ENCODE measurements around the gene TMPRSS11D.

TMPRSS11D gene

GRCh38 chr4:67885762-67886161, 2.0 kb upstream of the TMPRSS11D start:
- Histone ChIP-seq H3K36me3 (ENCODE audit: control insufficient read depth in 1 of 2, insufficient read depth in 2 of 2, low read length in 2 of 2) (no peaks in the 10 kb centered on the region), H3K9me3 (ENCODE audit: control insufficient read depth in 1 of 2, low read length in 2 of 2) (no peaks in the 10 kb centered on the region), H3K4me1 (ENCODE audit: control insufficient read depth in 1 of 2, insufficient read depth in 2 of 2, low read length in 2 of 2) (no peaks in the 10 kb centered on the region), H3K27ac (ENCODE audit: low read length) (no peak overlapping the region), H3K4me3 (ENCODE audit: low read depth in 1 of 2, low read length in 2 of 2) (no peak overlapping the region), H3K27me3 (ENCODE audit: low read depth, low read length) (no peaks in the 10 kb centered on the region)

GRCh38 chr4:67884701-67885100, 899 bp upstream of the TMPRSS11D start:
- Histone ChIP-seq H3K27me3 (ENCODE audit: low read depth, low read length) (no peaks in the 10 kb centered on the region), H3K27ac (ENCODE audit: low read length) (no peak overlapping the region), H3K4me3 (ENCODE audit: low read depth in 1 of 2, low read length in 2 of 2) (no peak overlapping the region), H3K36me3 (ENCODE audit: control insufficient read depth in 1 of 2, insufficient read depth in 2 of 2, low read length in 2 of 2) (no peaks in the 10 kb centered on the region), H3K9me3 (ENCODE audit: control insufficient read depth in 1 of 2, low read length in 2 of 2) (no peaks in the 10 kb centered on the region), H3K4me1 (ENCODE audit: control insufficient read depth in 1 of 2, insufficient read depth in 2 of 2, low read length in 2 of 2) (no peaks in the 10 kb centered on the region)

- H3K4me3 ChIP-seq (ENCODE audit: low read depth in 1 of 2, low read length in 2 of 2), result no peak overlapping the region
- H3K36me3 ChIP-seq (ENCODE audit: control insufficient read depth in 1 of 2, insufficient read depth in 2 of 2, low read length in 2 of 2), result no peaks in the 10 kb centered on the region
- H3K4me1 ChIP-seq (ENCODE audit: control insufficient read depth in 1 of 2, insufficient read depth in 2 of 2, low read length in 2 of 2), result no peaks in the 10 kb centered on the region
- H3K27ac ChIP-seq (ENCODE audit: low read length), result no peak overlapping the region
- H3K27me3 ChIP-seq (ENCODE audit: low read depth, low read length), result no peaks in the 10 kb centered on the region
- no peaks in the 10 kb centered on the region for H3K9me3 ChIP-seq (ENCODE audit: control insufficient read depth in 1 of 2, low read length in 2 of 2)
These were observed 344 bp downstream of the TMPRSS11D start for GRCh38 chr4:67883458-67883857.

DNA sequence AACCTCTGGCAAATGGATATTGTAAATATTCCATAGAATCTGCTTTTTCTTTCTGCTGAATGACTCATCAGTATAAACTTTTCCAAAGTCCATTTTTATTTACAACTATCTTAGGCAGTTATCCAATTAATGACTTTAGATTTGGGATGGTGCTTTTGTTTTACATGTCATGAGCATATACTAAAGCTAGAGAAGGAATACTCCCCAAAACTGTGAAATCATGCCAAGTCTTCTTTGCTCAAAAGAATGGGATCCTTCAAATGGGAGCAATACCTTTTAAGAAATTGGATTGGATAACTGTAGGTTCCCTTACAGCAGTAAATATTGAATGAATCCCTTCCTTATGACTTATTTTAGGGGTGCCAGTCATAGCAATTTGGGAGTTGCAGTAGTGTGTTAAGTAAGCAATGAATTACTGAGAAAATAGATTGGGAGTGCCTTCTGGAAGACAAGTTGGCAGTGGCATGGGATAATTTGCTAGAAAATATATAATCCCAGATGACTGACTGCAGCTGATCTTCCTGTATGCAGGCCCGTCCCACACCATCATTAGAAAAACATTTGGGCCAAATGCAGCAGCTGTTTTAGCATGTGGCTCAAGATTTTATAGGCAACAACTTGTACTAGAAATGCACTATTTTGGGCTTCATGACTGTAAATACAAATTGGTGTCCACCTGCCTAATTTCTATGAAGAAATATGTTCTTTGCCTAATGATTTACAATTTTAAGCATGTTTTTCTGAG, 2.8 kb downstream of the TMPRSS11D start:
- H3K9me3 ChIP-seq (ENCODE audit: control insufficient read depth in 1 of 2, low read length in 2 of 2), result no peaks in the 10 kb centered on the region
- H3K4me3 ChIP-seq (ENCODE audit: low read depth in 1 of 2, low read length in 2 of 2), result no peak overlapping the region
- no peaks in the 10 kb centered on the region for H3K36me3 ChIP-seq (ENCODE audit: control insufficient read depth in 1 of 2, insufficient read depth in 2 of 2, low read length in 2 of 2)
- H3K27me3 ChIP-seq (ENCODE audit: low read depth, low read length), result no peaks in the 10 kb centered on the region
- H3K4me1 ChIP-seq (ENCODE audit: control insufficient read depth in 1 of 2, insufficient read depth in 2 of 2, low read length in 2 of 2), result no peaks in the 10 kb centered on the region
- H3K27ac ChIP-seq (ENCODE audit: low read length), result no peak overlapping the region

GRCh38 chr4:67879486-67879885, 4.3 kb downstream of the TMPRSS11D start:
- H3K36me3 ChIP-seq (ENCODE audit: control insufficient read depth in 1 of 2, insufficient read depth in 2 of 2, low read length in 2 of 2), result no peaks in the 10 kb centered on the region
- H3K9me3 ChIP-seq (ENCODE audit: control insufficient read depth in 1 of 2, low read length in 2 of 2), result no peaks in the 10 kb centered on the region
- no peaks in the 10 kb centered on the region for H3K4me1 ChIP-seq (ENCODE audit: control insufficient read depth in 1 of 2, insufficient read depth in 2 of 2, low read length in 2 of 2)
- no peak overlapping the region for H3K4me3 ChIP-seq (ENCODE audit: low read depth in 1 of 2, low read length in 2 of 2)
- H3K27me3 ChIP-seq (ENCODE audit: low read depth, low read length), result no peaks in the 10 kb centered on the region
- H3K27ac ChIP-seq (ENCODE audit: low read length), result no peak overlapping the region

- Histone ChIP-seq H3K9me3 (ENCODE audit: control insufficient read depth in 1 of 2, low read length in 2 of 2) (no peaks in the 10 kb centered on the region), H3K36me3 (ENCODE audit: control insufficient read depth in 1 of 2, insufficient read depth in 2 of 2, low read length in 2 of 2) (no peaks in the 10 kb centered on the region), H3K27me3 (ENCODE audit: low read depth, low read length) (no peaks in the 10 kb centered on the region), H3K27ac (ENCODE audit: low read length) (no peak overlapping the region), H3K4me3 (ENCODE audit: low read depth in 1 of 2, low read length in 2 of 2) (no peak overlapping the region), H3K4me1 (ENCODE audit: control insufficient read depth in 1 of 2, insufficient read depth in 2 of 2, low read length in 2 of 2) (no peaks in the 10 kb centered on the region)
These were observed 6.7 kb downstream of the TMPRSS11D start for GRCh38 chr4:67877086-67877485.

GRCh38 chr4:67874986-67875385, 8.8 kb downstream of the TMPRSS11D start:
- Histone ChIP-seq H3K27ac (ENCODE audit: low read length) (no peak overlapping the region), H3K4me1 (ENCODE audit: control insufficient read depth in 1 of 2, insufficient read depth in 2 of 2, low read length in 2 of 2) (no peaks in the 10 kb centered on the region), H3K36me3 (ENCODE audit: control insufficient read depth in 1 of 2, insufficient read depth in 2 of 2, low read length in 2 of 2) (no peaks in the 10 kb centered on the region), H3K27me3 (ENCODE audit: low read depth, low read length) (no peaks in the 10 kb centered on the region), H3K9me3 (ENCODE audit: control insufficient read depth in 1 of 2, low read length in 2 of 2) (no peaks in the 10 kb centered on the region), H3K4me3 (ENCODE audit: low read depth in 1 of 2, low read length in 2 of 2) (no peak overlapping the region)

- Histone ChIP-seq H3K4me1 (ENCODE audit: control insufficient read depth in 1 of 2, insufficient read depth in 2 of 2, low read length in 2 of 2) (no peaks in the 10 kb centered on the region), H3K36me3 (ENCODE audit: control insufficient read depth in 1 of 2, insufficient read depth in 2 of 2, low read length in 2 of 2) (no peaks in the 10 kb centered on the region), H3K27ac (ENCODE audit: low read length) (no peak overlapping the region), H3K9me3 (ENCODE audit: control insufficient read depth in 1 of 2, low read length in 2 of 2) (no peaks in the 10 kb centered on the region), H3K27me3 (ENCODE audit: low read depth, low read length) (no peaks in the 10 kb centered on the region), H3K4me3 (ENCODE audit: low read depth in 1 of 2, low read length in 2 of 2) (no peak overlapping the region)
These were observed 10.7 kb downstream of the TMPRSS11D start for GRCh38 chr4:67873116-67873515.

DNA sequence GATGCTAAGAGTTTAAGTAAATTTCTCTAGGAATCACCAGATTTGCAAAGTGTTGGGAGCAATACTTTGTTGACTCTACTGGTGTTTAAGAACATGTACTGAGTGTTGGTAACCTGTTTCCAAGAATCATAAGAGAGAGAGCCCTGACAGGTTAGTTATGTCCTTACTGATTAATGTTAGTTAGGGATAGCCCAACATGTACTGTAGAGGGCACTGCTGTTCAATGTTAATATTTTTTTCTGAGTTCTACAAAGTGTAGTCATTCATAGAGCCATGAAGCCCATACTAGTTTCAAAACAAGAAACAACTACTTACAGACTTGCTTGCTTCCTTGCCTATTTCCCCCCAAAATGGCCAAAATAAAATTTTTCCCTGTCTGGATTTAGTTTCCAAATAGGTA, 11.9 kb downstream of the TMPRSS11D start:
- H3K9me3 ChIP-seq (ENCODE audit: control insufficient read depth in 1 of 2, low read length in 2 of 2), result no peaks in the 10 kb centered on the region
- no peak overlapping the region for H3K27ac ChIP-seq (ENCODE audit: low read length)
- H3K4me3 ChIP-seq (ENCODE audit: low read depth in 1 of 2, low read length in 2 of 2), result no peak overlapping the region
- H3K27me3 ChIP-seq (ENCODE audit: low read depth, low read length), result no peaks in the 10 kb centered on the region
- no peaks in the 10 kb centered on the region for H3K36me3 ChIP-seq (ENCODE audit: control insufficient read depth in 1 of 2, insufficient read depth in 2 of 2, low read length in 2 of 2)
- H3K4me1 ChIP-seq (ENCODE audit: control insufficient read depth in 1 of 2, insufficient read depth in 2 of 2, low read length in 2 of 2), result no peaks in the 10 kb centered on the region

DNA sequence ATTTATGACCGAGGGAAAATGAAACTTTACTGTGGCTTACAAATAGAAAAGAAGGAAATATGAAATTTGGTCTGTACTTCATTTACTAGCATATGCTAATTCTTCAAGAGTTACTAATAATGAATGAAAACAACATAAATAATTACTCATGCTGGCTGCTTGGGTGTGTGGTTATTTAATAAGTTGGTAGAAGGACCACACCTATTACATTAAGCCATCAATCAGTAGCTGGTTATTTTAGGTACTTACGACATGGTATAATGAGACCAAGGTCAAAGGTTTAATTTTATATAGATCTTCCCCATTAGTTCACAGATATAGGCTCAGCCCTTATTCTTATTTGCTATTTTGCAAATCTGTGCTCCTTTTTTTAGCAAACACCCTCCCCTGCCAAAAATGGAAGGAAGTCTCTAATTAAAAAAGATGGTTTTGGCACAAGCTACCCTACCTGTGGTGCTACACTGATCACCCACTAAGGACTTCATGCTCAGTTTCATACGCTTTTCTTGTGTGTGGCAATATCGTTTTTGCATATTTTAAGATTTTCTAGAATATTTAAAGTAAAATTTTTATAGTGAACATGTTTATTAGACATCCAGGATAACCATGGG, 14.1 kb downstream of the TMPRSS11D start:
- H3K27ac ChIP-seq (ENCODE audit: low read length), result no peak overlapping the region
- no peaks in the 10 kb centered on the region for H3K4me1 ChIP-seq (ENCODE audit: control insufficient read depth in 1 of 2, insufficient read depth in 2 of 2, low read length in 2 of 2)
- no peaks in the 10 kb centered on the region for H3K27me3 ChIP-seq (ENCODE audit: low read depth, low read length)
- H3K9me3 ChIP-seq (ENCODE audit: control insufficient read depth in 1 of 2, low read length in 2 of 2), result no peaks in the 10 kb centered on the region
- H3K36me3 ChIP-seq (ENCODE audit: control insufficient read depth in 1 of 2, insufficient read depth in 2 of 2, low read length in 2 of 2), result no peaks in the 10 kb centered on the region
- no peak overlapping the region for H3K4me3 ChIP-seq (ENCODE audit: low read depth in 1 of 2, low read length in 2 of 2)

- Histone ChIP-seq H3K9me3 (ENCODE audit: control insufficient read depth in 1 of 2, low read length in 2 of 2) (no peaks in the 10 kb centered on the region), H3K4me1 (ENCODE audit: control insufficient read depth in 1 of 2, insufficient read depth in 2 of 2, low read length in 2 of 2) (no peaks in the 10 kb centered on the region), H3K27me3 (ENCODE audit: low read depth, low read length) (no peaks in the 10 kb centered on the region), H3K27ac (ENCODE audit: low read length) (no peak overlapping the region), H3K36me3 (ENCODE audit: control insufficient read depth in 1 of 2, insufficient read depth in 2 of 2, low read length in 2 of 2) (no peaks in the 10 kb centered on the region), H3K4me3 (ENCODE audit: low read depth in 1 of 2, low read length in 2 of 2) (no peak overlapping the region)
These were observed 22.3 kb downstream of the TMPRSS11D start for GRCh38 chr4:67861513-67861912.

DNA sequence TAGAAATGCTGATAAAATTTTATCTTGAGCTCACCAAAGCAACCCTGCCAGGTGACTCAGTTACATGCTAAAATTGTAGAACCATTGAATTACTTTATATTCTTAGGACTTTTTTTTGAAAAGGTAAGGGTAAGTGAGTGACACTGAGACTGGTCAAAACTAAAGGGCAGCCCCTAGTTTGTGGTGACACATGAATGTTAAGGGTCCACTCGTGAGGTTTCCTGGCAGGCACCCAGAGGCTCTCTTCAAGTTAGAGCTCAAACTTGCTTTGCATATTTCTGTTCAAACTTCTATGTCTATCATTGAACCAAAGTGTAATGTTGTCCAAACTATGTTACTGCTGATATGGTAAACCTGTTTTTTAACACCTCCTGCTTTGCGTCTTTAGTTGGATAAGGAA, 30.5 kb downstream of the TMPRSS11D start:
- H3K27me3 ChIP-seq (ENCODE audit: low read depth, low read length), result no peaks in the 10 kb centered on the region
- no peaks in the 10 kb centered on the region for H3K4me1 ChIP-seq (ENCODE audit: control insufficient read depth in 1 of 2, insufficient read depth in 2 of 2, low read length in 2 of 2)
- no peak overlapping the region for H3K4me3 ChIP-seq (ENCODE audit: low read depth in 1 of 2, low read length in 2 of 2)
- no peaks in the 10 kb centered on the region for H3K36me3 ChIP-seq (ENCODE audit: control insufficient read depth in 1 of 2, insufficient read depth in 2 of 2, low read length in 2 of 2)
- no peak overlapping the region for H3K27ac ChIP-seq (ENCODE audit: low read length)
- H3K9me3 ChIP-seq (ENCODE audit: control insufficient read depth in 1 of 2, low read length in 2 of 2), result no peaks in the 10 kb centered on the region
